Suppressor macrophage treated with lipopolysaccharide for 1 hour (primary cell): ENCODE measurements around the gene ATP2B2.
A peak's percentile ranks its signal among the peaks of the same experiment; 100 is the strongest.
"Not testable (repeated sequence)": the region's sequence is repeated elsewhere in the genome, so short reads cannot be mapped to it uniquely, and the experiment has no call there.

Source experiments
- DNase-seq, 3 donors: peaks; one replicate each; pipeline ENCODE4 v3.0.0-alpha.2; 2020 to 2022

The ATP2B2 gene

DNA sequence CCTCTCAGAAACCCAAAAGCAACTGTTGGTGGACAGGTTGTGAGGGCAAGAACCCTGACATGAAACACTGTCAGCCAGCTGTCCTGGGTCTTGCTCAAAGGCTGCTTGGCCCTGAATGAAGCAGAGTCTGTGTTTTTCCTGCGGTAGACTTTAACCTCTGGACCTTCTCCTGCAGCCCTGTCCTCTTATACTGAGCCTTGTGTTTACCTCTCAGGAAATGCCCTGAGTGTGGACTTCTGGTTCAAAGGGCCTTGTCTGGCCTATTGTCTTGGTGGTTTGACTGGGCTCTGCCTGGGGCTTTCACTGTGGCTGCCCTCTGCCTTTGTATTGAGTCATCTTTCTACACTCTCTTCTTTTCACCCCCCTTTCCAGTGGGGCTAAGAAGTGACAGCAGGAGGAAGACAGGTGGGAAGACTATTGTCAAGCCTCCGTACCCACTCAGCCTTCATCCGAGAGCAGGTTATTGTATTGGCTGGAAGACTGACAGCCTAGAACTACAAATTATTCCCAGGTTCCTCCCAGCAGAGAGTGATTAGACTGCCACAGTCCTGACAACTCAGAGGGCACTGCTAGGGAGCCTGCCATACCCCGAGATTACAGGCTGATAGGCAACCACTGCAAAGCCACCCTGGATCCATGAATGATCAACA is 187.9 kb downstream of the ATP2B2 start:
- DNase-seq, result no peak

DNA sequence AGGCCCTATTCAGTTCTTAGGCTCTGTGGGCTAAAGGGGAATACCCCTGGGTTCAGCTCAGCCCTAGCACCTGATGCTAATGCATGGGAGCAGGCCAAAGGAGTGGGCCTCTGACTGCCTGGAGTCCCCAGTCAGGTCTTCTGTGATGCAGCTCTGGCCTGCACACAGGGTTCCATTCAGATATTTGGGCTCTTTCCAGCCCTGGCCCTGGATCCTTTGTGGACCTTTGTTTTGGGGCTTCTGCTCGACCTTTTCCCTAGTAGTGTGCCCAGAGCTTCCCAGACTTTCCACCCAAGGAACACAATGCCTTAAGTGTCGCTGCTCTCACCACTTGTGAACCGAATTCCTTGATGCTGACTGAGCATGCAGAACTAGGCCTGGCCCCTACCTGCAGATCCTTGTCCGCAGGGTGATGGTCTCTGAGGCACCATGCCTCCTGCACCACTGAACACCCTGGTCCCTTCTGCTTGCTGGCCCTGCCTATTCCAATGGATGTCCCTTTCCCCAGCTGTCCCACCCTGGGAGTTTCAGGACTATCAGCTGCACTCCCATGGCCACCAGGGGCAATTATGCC is 189.5 kb downstream of the ATP2B2 start:
- DNase-seq, result no peak

DNA sequence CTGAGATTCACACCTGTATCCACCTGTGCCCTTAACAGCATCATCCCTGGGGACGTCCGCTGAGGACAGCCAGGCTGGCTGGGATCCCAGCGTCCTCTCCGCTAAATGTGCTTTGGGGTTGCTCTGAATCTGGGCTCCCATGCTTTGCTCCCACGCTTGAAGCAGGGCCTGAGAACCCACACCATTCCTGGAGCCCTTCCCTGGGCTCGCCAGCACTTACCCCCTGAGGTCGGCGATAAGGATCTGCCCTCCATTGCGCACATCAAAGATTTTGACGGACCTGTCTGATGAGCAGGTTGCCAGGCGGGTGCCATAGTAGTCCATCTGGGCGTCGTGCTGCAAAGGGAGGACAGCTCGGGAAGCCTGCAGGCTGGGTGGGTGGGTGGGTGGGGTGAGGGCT is 190.3 kb downstream of the ATP2B2 start:
- DNase-seq, result no peak

DNA sequence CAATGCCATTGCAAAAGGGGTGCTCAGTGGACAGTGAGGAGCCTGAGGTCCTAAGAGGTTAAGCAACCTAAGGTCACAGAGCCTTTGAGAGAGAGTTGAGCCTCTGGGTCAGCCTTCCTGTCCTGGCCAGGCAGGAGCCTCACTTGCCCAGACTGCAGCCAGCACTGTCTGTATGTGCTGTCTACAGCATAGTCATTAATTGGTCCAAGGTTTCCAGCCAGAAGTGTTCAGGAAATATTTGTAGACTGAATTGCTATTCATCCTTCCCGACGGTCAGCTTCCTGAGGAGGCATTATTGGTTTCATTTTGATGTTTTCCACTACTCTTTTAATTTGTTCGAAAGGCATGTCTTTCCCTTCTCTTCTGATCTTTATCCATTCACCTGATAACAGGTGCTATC is 192.5 kb downstream of the ATP2B2 start:
- DNase-seq, result no peak

DNA sequence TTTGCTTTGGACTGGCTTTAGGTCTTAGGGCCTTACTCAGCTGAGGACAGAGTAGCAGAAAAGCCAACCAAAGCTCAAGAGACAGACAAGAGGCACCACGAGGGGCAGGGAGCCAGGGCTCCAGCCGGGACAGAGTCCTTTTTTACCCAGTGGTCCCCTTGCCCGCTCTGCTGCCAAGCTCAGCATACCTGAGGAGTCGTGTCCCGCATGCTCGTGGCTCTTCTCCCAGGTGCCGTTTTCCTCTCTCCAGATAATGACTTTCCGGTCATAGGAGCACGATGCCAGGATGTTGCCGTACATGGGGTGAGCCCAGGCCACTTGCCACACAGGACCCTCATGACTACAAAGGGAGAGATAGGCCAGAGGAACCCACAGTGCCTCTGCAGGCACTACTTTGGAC is 193.0 kb downstream of the ATP2B2 start:
- no peak for DNase-seq

DNA sequence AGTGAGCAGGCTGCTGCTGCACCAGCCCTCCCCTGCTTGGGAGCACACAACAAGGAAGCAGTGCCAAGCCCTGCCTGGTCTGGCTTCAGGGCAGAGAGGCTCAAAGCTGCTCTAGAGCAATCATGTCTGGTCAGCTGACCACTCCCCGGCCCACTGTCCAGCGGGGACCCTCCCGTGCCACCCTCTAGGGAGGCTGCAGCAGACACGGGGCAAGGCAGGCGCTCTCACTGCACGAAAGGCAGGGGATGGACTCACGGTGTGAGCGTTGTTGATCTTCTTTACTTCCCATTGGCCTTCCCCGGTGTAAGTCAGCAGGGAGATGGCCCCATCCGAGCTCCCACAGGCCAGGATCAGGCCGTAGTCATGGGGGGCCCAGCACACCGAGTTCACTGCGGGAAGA is 193.7 kb downstream of the ATP2B2 start:
- no peak for DNase-seq

DNA sequence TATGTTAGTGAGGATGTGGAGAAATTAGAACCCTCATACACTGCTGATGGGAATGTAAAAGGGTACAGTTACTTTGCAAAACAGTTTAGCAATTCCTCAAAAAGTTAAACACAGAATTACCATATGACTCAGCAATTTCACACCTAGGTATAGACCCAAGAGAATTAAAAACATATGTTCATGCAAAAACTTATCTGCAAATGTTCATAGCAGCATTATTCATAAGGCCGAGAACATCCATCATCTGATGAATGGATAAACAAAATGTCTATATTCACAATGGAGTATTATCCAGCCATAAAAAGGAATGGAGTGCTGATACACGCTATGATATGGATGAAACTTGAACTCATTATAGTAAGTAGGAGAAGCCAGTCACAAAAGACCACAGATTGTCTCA is 194.8 kb downstream of the ATP2B2 start:
- DNase-seq, result no peak

DNA sequence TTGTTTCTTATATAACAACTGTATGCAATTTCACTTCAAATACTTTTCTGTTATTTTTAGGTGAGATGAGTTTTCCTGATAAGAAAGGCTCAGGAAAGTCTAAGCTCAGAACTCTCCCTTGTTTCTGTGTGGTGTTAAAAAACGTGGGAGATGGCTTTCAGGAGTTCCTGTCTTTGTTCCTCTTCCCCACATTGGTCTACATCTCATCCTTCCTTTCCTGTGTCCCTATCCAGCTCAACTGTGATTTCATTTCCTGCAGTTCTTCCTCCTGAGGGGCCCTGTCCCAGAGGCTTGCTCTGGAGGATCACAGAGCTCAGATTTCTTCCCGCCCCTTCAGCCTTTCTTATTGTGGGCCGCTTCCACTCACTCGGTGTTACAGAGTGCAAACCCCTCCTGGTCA is 195.7 kb downstream of the ATP2B2 start:
- DNase-seq, result no peak

DNA sequence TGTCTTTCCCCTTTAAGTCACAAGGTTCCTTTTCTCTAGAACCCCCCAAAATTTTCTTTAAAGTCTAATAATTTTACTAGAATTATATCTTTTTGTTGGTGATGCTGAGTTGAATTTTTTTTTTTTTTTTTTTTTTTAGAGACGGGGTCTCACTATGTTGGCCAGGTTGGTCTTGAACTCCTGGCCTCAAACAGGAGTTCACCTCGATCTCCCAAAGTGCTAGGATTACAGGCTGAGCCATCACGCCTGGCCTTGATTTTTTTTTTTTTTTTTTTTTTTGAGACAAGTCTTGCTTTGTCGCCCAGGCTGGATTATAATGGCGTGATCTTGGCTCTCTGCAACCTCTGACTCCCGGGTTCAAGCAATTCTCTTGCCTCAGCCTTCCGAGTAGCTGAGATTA is 196.7 kb downstream of the ATP2B2 start:
- no peak for DNase-seq

DNA sequence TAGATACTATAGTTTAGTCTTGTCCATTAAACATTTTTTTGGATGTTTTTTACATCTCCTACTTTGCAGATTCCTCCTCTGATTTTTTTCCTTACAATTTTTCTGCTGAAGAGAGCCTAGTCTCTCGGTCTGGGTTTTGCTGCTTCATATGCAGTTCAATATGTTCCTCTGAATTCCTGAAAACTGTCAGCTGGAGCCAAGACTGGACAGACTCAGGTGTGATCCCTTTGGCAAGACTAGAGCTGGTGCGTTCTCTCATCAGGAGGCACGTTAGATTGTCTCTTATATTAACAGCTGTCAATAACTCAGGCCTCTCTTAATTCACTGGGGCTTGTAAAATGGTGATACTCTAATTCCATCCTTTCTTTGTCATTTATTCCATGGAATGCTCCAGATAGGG is 199.2 kb downstream of the ATP2B2 start:
- no peak for DNase-seq

DNA sequence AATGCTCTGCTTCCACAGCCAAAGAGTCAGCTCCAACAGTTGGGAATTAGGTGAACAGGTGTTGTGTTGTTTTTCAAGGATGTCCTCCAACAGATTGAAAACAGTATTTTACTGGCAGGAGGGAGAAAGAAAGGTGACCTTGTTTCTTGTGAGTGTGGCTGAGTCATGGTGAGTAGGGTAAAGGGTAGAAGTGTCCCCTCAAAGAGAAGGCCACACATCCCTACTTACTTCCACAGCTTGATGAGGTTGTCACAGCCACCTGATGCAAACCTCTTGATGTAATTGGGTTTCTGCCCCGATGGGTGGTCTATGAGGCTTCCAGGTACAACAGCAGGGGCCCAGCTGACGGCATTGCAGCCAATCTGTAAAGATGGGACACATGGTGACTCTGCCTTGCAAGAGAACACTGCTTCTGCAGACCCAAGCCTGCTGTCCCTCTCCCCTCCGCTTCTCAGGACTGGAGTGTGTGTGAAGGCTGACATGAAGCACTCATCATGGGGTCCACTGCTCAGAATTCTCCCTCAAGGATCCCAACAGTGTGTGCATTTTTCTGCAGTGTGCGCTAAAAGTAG is 200.0 kb downstream of the ATP2B2 start:
- no peak for DNase-seq

DNA sequence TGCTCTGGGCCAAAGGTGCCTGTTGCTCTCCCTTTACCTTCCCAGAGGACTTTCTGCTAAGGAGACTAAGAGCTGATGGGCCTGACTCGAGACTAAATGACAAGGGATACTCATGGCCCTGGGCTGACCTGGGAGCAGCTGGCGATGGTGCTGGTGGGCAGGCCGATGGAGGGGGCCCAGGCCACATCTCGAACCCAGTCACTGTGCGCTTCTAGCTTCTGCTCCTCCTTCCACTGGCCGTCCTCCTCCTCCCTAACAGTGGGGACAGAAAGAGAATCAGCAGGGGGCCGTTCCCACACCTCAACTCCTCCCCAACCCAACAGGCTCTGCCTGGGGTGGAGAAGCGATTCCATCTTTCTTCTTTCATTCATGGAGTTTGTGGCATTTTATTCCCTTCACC is 200.5 kb downstream of the ATP2B2 start:
- no peak for DNase-seq

DNA sequence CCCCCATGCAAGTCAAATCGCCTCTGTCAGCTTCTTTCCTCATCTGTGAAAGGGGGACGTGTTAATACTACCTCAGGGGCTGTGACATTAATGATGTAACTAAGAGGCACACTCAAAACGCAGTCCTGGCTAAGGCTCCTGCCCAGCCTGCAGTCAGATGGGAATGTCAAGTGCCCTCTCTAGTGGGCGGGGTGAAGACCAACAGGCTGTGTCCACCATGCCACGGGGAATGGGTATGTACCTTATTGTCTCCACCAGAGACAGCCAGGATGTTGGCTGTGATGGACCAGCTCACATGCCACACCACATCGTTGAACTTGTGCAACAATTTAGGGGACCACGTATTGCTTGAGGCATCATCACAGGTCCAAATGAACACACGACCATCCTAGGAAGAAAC is 201.6 kb downstream of the ATP2B2 start:
- DNase-seq, result no peak

DNA sequence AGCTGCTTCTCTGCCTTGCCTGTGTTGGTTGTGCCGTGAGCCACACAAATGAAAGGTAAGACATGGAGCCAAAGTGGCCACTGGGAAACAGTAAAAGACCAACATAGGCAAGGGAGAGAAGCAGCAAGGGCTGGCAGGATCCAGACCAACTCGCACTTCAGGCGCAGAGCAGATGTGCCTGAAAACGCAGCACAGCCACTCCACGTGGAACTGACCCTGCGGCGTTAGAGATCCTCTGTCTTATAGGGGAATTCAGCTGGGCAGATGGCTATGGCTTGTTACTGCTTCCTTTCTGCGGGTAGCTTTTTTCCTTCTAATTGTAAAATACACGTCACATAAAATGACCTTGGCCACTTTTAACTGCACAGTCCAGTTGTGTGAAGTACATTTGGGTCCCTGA is 202.3 kb downstream of the ATP2B2 start:
- no peak for DNase-seq

DNA sequence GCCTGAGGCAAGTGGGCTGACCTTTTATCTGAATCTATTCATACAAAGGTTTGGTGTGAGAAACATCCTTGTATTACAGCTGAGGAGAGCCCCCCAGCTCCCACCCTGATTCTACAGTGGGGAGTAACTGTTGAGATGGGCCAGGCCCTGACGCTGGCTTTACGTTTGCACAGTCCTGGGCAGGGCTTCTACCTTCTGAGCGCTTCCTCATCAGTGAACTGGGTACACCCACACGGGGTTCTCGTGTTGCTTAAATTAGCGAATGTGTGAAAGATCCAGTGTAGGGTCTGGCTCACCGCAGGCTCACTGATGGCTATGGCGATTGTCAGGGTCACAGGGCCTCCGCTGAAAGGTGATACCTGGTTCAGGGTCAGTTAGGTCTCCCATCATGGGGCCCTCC is 205.3 kb downstream of the ATP2B2 start:
- DNase-seq, result no peak

DNA sequence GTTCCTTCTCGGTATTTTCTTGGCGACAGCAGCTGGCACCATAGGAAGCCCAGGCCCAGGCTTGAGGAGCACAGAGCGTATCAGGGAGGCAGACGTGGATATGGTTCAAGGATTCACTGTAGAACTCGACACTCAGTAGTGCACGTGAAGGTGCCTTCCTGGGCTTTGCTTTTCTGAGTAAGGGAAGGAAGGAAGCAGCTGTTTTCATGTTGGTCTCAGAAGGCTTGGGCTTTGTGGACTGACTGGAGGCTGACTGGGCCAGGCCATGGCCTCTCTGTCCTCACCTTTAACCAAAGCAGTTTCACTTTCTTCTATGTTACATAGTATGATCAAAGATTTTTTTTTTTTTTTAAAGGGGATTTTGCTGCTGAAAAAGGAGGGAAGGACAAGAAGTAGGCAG is 205.7 kb downstream of the ATP2B2 start:
- DNase-seq, result no peak

DNA sequence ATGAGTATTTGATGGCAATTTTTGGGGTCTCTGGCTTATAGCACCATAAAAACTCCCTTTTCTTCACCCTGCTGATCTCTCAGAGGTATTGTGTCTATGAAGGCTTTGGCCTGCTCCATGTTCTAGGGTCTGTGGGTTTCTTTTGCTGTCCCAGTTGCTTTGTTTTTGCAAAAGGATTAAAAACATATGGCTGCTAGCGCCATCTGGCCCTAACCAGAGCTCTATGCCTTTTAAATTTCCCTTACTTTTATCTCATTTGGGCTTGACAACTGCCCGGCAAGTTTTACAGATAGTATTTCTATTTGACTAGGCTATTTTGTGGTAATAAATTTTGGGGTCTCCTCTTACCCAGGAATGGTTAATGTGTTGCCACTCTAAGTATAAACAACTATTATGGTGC is 206.2 kb downstream of the ATP2B2 start:
- no peak for DNase-seq

DNA sequence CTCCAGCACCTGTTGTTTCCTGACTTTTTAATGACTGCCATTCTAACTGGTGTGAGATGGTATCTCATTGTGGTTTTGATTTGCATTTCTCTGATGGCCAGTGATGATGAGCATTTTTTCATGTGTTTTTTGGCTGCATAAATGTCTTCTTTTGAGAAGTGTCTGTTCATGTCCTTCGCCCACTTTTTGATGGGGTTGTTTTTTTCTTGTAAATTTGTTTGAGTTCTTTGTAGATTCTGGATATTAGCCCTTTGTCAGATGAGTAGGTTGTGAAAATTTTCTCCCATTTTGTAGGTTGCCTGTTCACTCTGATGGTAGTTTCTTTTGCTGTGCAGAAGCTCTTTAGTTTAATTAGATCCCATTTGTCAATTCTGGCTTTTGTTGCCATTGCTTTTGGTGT is 207.3 kb downstream of the ATP2B2 start:
- not testable (repeated sequence) for DNase-seq

DNA sequence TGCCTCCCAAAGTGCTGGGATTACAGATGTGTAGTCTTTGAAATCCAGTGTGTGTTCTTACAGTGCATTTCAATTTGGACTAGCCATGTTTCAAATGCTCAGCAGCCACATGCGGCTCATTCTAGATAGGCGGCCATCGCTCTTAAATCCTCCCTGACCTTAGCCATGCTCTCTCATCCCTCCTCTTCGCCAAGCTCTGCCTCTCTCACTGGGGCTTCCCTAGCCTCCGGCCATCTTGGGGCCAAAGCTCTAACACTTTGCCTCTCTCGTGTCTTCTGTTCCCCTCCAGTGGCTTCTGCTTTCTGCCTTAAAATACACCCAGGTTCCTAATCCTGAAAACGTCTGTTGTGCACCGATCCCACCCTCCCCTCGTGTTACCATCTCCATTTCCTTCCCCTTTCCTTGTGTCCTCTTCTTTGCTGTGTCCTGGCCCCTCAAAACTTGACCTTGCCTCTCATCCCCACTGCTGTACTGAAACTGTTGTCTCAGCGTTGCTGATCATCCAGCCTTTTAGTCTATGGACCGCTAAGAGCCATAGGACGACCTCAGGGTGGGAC is 211.3 kb downstream of the ATP2B2 start:
- no peak for DNase-seq

DNA sequence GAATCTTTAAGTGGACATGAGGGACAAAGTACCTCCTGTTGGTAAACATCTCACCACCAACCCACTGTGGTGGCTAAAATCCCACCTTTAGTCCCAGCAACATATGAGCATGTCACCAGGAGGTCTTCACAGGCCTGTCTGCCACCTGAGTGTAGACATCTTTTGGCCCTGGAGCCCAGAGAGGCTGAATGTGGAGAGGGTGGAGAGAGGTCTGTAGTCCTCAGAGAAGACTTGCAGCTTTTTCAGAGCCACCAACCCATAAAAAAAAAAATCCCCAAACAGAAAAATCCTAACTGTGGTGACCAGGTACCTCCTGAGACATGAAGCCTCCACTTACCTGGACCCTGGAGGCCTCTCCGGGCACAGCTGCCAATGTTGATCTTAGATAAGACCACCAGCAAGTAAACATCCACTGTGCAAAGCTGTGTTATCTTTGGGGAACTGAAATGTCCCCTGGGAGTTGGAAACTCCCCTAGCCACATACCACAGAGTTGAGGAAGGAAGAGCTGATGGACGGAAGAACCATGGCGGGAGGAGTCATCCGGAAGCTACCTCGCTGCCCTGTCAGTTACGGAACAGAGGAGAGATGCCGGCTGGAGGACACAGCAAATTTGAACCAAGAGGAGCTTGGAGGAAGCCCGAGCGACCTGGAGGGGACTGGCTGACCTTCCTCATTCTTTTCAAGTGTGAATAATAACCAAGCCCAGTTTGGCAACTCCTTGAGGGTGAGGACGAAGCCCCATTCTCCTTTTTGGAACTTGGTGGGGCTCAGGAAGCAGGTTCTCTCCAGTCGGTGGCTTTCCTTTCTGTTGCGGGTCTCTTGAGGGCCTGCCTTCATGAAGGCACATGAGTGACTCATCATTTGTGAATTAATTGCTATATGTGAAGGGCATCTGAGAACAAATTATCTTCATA is 212.6 kb downstream of the ATP2B2 start, which contains the start of gene GHRL:
Gene GHRL (minus strand): TSS at position 443 of the 915 bp plus-strand sequence. CDS start 2,767 bp downstream, outside the sequence.
- DNase-seq, result peak; percentile 78 to 80 (median 80)

DNA sequence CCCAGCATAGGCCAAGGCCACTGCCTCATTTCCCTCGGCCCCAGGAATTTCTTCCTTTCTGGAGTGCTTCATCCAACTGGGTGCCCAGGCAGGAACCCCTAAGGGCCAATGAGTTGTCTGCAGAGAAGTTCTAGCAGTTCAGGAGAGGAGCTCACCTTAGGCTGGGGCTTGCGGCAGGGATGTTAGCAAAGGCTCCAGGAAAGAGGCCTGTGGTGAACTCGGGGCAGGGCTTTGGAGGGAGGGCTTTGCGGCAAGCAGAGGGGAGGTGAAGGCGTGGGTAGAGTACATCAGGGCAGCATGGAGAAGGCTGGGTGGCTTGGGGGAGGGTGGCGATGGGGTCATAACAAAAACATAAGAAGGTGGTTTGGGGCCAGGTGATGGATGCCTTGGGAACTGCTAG is 213.7 kb downstream of the ATP2B2 start:
- no peak for DNase-seq

DNA sequence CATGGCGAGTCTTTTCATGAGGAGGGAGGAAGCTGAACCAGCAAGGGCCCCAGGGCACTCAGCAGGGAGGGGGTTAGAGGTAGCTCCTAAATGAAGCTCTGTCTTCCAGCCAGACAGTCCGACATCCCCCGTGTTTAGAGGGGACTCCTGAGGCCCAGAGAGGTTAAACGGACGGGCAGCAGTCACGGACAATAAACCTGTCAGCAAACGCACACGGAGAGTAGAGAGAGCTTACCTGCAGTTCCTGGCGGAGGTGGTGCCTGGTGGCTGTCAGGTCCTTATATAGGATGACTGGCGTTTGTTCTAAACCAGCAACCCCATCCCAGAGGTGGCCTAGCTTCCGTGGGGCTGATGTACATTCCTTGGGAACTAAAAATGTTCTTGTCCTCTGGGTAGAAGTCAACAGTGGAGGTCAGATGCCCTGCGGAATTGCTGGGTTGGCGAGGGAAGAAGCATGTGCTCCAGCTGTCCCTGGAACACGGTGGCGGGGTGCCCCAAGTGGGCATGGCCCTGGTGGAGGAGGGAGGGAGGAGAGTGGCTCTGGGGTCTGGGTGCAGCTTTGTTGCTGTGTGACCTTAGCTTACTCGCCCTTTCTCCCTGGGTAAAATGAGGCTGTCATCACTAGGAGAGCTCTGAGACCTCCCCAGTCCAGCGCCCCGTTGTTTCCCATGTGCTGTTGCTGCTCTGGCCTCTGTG is 214.8 kb downstream of the ATP2B2 start:
- DNase-seq, result no peak
